HepG2 (cell line): ENCODE data around the gene FCHO2. TPM values are rescaled to one million over a fixed set of nuclear protein-coding genes. Genes with fewer than 3 reads are reported as not detected.

Experiments used
- HDAC1 ChIP-seq: sonication (generic); formaldehyde crosslinking; IDR thresholded peaks from 2 replicates; pipeline ENCODE4 v1.5.1; 2020; ENCODE audit warnings: mild to moderate bottlenecking, missing genetic modification reagents
- SKIL ChIP-seq: sonication (generic); formaldehyde crosslinking; IDR thresholded peaks from 2 replicates; pipeline ENCODE4 v1.8.0; 2022; ENCODE audit warnings: missing genetic modification reagents, mild to moderate bottlenecking, moderate library complexity, borderline replicate concordance
- THAP8 ChIP-seq: sonication (generic); formaldehyde crosslinking; IDR thresholded peaks from 2 replicates; pipeline ENCODE4 v1.5.1; 2020; ENCODE audit warnings: missing genetic modification reagents, mild to moderate bottlenecking, borderline replicate concordance
- ZFP36 ChIP-seq: fragments of 150-350 bp; IDR thresholded peaks from 2 replicates; pipeline ENCODE4 v1.6.1; 2018; ENCODE audit warnings: borderline replicate concordance, low read length, low read depth; ENCODE audit not compliant: partially characterized antibody
- ZMYM4 ChIP-seq: sonication (generic); formaldehyde crosslinking; IDR thresholded peaks from 2 replicates; pipeline ENCODE4 v1.8.1; 2023; ENCODE audit warnings: mild to moderate bottlenecking, missing genetic modification reagents
- ZNF383 ChIP-seq: sonication (generic); formaldehyde crosslinking; IDR thresholded peaks from 2 replicates; pipeline ENCODE4 v1.4.0; 2020; ENCODE audit warnings: missing genetic modification reagents, mild to moderate bottlenecking, borderline replicate concordance
- ZNF672 ChIP-seq: sonication (generic); formaldehyde crosslinking; IDR thresholded peaks from 2 replicates; pipeline ENCODE4 v1.8.1; 2022; ENCODE audit warnings: missing genetic modification reagents
- ZNF790 ChIP-seq: sonication (generic); formaldehyde crosslinking; IDR thresholded peaks from 2 replicates; pipeline ENCODE4 v1.8.0; 2022; ENCODE audit warnings: missing genetic modification reagents, mild to moderate bottlenecking, borderline replicate concordance
- ZSCAN29 ChIP-seq: sonication (generic); formaldehyde crosslinking; conservative IDR thresholded peaks from 2 replicates; pipeline ENCODE4 v1.4.0; 2020; ENCODE audit warnings: mild to moderate bottlenecking, missing genetic modification reagents
- polyA plus RNA-seq, 8 experiments: library from polyadenylated mRNA; depleted of rRNA in 3 of 8; stranded (reverse) in 7 of 8; unstranded in 1 of 8; fragments of >200 nt; fragmentation: Illumina TruSeq in 4 of 8; extraction: Trizol in 4 of 8; gene quantifications; 2 replicates each; pipeline versions ENCODE4 v1.2.1 to v1.2.3, GENCODE V29; 2011 to 2016; ENCODE audit warnings: low read depth in 4 of 8, missing spikeins in 1 of 8, mixed read lengths in 1 of 8; ENCODE audit not compliant: insufficient read depth in 1 of 8
- total RNA-seq, 5 experiments: library from RNA; depleted of rRNA; stranded (reverse); fragments of >200 nt; fragmentation: Illumina TruSeq; extraction: Trizol; gene quantifications; 2 replicates each; pipeline ENCODE4 v1.2.3, GENCODE V29; 2016; ENCODE audit warnings: low read depth in 1 of 5
- TF ChIP-seq, protein P1 (sequence below): sonication (generic); formaldehyde crosslinking; IDR thresholded peaks from 2 replicates; pipeline ENCODE4 v1.4.0; 2020; ENCODE audit warnings: missing genetic modification reagents
- TF ChIP-seq, protein P2 (sequence below): sonication (generic); formaldehyde crosslinking; IDR thresholded peaks from 2 replicates; pipeline ENCODE4 v1.5.1; 2020; ENCODE audit warnings: mild to moderate bottlenecking, missing genetic modification reagents, borderline replicate concordance

Gene FCHO2
- total and polyA plus RNA-seq, 2 of the 13 experiments (the other 11 are each of a cell fraction or from before 2014, with no cell fraction given): 11.6 to 17.3 TPM

- TF ChIP-seq SKIL (CRISPR knock-in tag) (peak; percentile 83), THAP8 (CRISPR knock-in tag) (no peak), HDAC1 (CRISPR knock-in tag) (peak; percentile 76), ZNF790 (CRISPR knock-in tag) (no peak), ZSCAN29 (0 out of 2 replicates have a peak, but pooled peaks have one; percentile 32), ZFP36 (no peak), ZNF383 (CRISPR knock-in tag) (no peak), ZMYM4 (CRISPR knock-in tag) (peak; percentile 84), ZNF672 (CRISPR knock-in tag) (no peak)
- TF ChIP-seq, protein P1, sequence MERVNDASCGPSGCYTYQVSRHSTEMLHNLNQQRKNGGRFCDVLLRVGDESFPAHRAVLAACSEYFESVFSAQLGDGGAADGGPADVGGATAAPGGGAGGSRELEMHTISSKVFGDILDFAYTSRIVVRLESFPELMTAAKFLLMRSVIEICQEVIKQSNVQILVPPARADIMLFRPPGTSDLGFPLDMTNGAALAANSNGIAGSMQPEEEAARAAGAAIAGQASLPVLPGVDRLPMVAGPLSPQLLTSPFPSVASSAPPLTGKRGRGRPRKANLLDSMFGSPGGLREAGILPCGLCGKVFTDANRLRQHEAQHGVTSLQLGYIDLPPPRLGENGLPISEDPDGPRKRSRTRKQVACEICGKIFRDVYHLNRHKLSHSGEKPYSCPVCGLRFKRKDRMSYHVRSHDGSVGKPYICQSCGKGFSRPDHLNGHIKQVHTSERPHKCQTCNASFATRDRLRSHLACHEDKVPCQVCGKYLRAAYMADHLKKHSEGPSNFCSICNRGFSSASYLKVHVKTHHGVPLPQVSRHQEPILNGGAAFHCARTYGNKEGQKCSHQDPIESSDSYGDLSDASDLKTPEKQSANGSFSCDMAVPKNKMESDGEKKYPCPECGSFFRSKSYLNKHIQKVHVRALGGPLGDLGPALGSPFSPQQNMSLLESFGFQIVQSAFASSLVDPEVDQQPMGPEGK (CRISPR knock-in tag): peak; percentile 99
- TF ChIP-seq, protein P2, sequence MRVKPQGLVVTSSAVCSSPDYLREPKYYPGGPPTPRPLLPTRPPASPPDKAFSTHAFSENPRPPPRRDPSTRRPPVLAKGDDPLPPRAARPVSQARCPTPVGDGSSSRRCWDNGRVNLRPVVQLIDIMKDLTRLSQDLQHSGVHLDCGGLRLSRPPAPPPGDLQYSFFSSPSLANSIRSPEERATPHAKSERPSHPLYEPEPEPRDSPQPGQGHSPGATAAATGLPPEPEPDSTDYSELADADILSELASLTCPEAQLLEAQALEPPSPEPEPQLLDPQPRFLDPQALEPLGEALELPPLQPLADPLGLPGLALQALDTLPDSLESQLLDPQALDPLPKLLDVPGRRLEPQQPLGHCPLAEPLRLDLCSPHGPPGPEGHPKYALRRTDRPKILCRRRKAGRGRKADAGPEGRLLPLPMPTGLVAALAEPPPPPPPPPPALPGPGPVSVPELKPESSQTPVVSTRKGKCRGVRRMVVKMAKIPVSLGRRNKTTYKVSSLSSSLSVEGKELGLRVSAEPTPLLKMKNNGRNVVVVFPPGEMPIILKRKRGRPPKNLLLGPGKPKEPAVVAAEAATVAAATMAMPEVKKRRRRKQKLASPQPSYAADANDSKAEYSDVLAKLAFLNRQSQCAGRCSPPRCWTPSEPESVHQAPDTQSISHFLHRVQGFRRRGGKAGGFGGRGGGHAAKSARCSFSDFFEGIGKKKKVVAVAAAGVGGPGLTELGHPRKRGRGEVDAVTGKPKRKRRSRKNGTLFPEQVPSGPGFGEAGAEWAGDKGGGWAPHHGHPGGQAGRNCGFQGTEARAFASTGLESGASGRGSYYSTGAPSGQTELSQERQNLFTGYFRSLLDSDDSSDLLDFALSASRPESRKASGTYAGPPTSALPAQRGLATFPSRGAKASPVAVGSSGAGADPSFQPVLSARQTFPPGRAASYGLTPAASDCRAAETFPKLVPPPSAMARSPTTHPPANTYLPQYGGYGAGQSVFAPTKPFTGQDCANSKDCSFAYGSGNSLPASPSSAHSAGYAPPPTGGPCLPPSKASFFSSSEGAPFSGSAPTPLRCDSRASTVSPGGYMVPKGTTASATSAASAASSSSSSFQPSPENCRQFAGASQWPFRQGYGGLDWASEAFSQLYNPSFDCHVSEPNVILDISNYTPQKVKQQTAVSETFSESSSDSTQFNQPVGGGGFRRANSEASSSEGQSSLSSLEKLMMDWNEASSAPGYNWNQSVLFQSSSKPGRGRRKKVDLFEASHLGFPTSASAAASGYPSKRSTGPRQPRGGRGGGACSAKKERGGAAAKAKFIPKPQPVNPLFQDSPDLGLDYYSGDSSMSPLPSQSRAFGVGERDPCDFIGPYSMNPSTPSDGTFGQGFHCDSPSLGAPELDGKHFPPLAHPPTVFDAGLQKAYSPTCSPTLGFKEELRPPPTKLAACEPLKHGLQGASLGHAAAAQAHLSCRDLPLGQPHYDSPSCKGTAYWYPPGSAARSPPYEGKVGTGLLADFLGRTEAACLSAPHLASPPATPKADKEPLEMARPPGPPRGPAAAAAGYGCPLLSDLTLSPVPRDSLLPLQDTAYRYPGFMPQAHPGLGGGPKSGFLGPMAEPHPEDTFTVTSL (CRISPR knock-in tag): no peak
These were observed at the start of gene FCHO2 (continued) for GRCh38 chr5:72955768-72956323.
